ENCODE results near the gene ADAMTS16.

Gene ADAMTS16

GRCh38 chr5:5149154-5149553 lies 9.0 kb downstream of the ADAMTS16 start:
- Histone ChIP-seq H3K36me3 (ENCODE audit: insufficient read depth, low read length) (no peaks in the 10 kb centered on the region), H3K4me3 (no peak overlapping the region), H3K9me3 (ENCODE audit: low read depth, low read length) (no peaks in the 10 kb centered on the region), H3K9ac (ENCODE audit: insufficient read length) (no peak overlapping the region), H3K27ac (no peak overlapping the region)
- TF ChIP-seq FOXP2 (optimal IDR thresholded peaks at IDR 0.05; ENCODE audit: control extremely low read depth, extremely low read length, insufficient read depth) = no peak
- TF ChIP-seq POLR2AphosphoS5 (IDR thresholded peaks at IDR 0.05; ENCODE audit: borderline replicate concordance, low read depth, low read length) = no peak
- TF ChIP-seq EZH2 (IDR thresholded peaks at IDR 0.05) = no peak
- DNase-seq (ENCODE audit: low read depth, low spot score) = no peak

- no peak overlapping the region for H3K4me3 ChIP-seq
- no peaks in the 10 kb centered on the region for H3K36me3 ChIP-seq (ENCODE audit: insufficient read depth, low read length)
- DNase-seq (ENCODE audit: low read depth, low spot score) = no peak
- no peaks in the 10 kb centered on the region for H3K9me3 ChIP-seq (ENCODE audit: low read depth, low read length)
- TF ChIP-seq FOXP2 (optimal IDR thresholded peaks at IDR 0.05; ENCODE audit: control extremely low read depth, extremely low read length, insufficient read depth) (no peak), EZH2 (IDR thresholded peaks at IDR 0.05) (no peak), POLR2AphosphoS5 (IDR thresholded peaks at IDR 0.05; ENCODE audit: borderline replicate concordance, low read depth, low read length) (no peak)
- H3K27ac ChIP-seq = no peak overlapping the region
- no peak overlapping the region for H3K9ac ChIP-seq (ENCODE audit: insufficient read length)
Measured at GRCh38 chr5:5150667-5151066, 10.5 kb downstream of the ADAMTS16 start.

GRCh38 chr5:5154733-5155132 lies 14.6 kb downstream of the ADAMTS16 start:
- Histone ChIP-seq H3K27ac (no peak overlapping the region), H3K9ac (ENCODE audit: insufficient read length) (no peak overlapping the region), H3K4me3 (no peak overlapping the region), H3K36me3 (ENCODE audit: insufficient read depth, low read length) (no peaks in the 10 kb centered on the region), H3K9me3 (ENCODE audit: low read depth, low read length) (no peaks in the 10 kb centered on the region)
- no peak for DNase-seq (ENCODE audit: low read depth, low spot score)
- TF ChIP-seq EZH2 (IDR thresholded peaks at IDR 0.05) (no peak), POLR2AphosphoS5 (IDR thresholded peaks at IDR 0.05; ENCODE audit: borderline replicate concordance, low read depth, low read length) (no peak), FOXP2 (optimal IDR thresholded peaks at IDR 0.05; ENCODE audit: control extremely low read depth, extremely low read length, insufficient read depth) (no peak)

- H3K9ac ChIP-seq (ENCODE audit: insufficient read length) = no peak overlapping the region
- no peak for DNase-seq (ENCODE audit: low read depth, low spot score)
- no peak for TF ChIP-seq FOXP2 (optimal IDR thresholded peaks at IDR 0.05; ENCODE audit: control extremely low read depth, extremely low read length, insufficient read depth)
- no peak for TF ChIP-seq POLR2AphosphoS5 (IDR thresholded peaks at IDR 0.05; ENCODE audit: borderline replicate concordance, low read depth, low read length)
- TF ChIP-seq EZH2 (IDR thresholded peaks at IDR 0.05) = no peak
Measured at GRCh38 chr5:5155617-5156016, 15.5 kb downstream of the ADAMTS16 start.

GRCh38 chr5:5156471-5157082 lies 16.4 kb downstream of the ADAMTS16 start:
- Histone ChIP-seq H3K36me3 (ENCODE audit: insufficient read depth, low read length) (no peaks in the 10 kb centered on the region), H3K9me3 (ENCODE audit: low read depth, low read length) (no peaks in the 10 kb centered on the region), H3K27ac (no peak overlapping the region), H3K4me3 (no peak overlapping the region), H3K9ac (ENCODE audit: insufficient read length) (no peak overlapping the region)
- DNase-seq (ENCODE audit: low read depth, low spot score) = no peak
- no peak for TF ChIP-seq POLR2AphosphoS5 (IDR thresholded peaks at IDR 0.05; ENCODE audit: borderline replicate concordance, low read depth, low read length)
- TF ChIP-seq EZH2 (IDR thresholded peaks at IDR 0.05) = no peak
- no peak for TF ChIP-seq FOXP2 (optimal IDR thresholded peaks at IDR 0.05; ENCODE audit: control extremely low read depth, extremely low read length, insufficient read depth)

More at GRCh38 chr5:5155617-5156016, 15.5 kb downstream of the ADAMTS16 start:
- H3K4me3 ChIP-seq = no peak overlapping the region
- no peaks in the 10 kb centered on the region for H3K9me3 ChIP-seq (ENCODE audit: low read depth, low read length)
- no peak overlapping the region for H3K27ac ChIP-seq
- no peaks in the 10 kb centered on the region for H3K36me3 ChIP-seq (ENCODE audit: insufficient read depth, low read length)

GRCh38 chr5:5158472-5158895 lies 18.4 kb downstream of the ADAMTS16 start:
- TF ChIP-seq EZH2 (IDR thresholded peaks at IDR 0.05) (no peak), POLR2AphosphoS5 (IDR thresholded peaks at IDR 0.05; ENCODE audit: borderline replicate concordance, low read depth, low read length) (no peak), FOXP2 (optimal IDR thresholded peaks at IDR 0.05; ENCODE audit: control extremely low read depth, extremely low read length, insufficient read depth) (no peak)
- DNase-seq (ENCODE audit: low read depth, low spot score) = no peak
- H3K36me3 ChIP-seq (ENCODE audit: insufficient read depth, low read length) = no peaks in the 10 kb centered on the region
- no peaks in the 10 kb centered on the region for H3K9me3 ChIP-seq (ENCODE audit: low read depth, low read length)
- H3K9ac ChIP-seq (ENCODE audit: insufficient read length) = no peak overlapping the region
- no peak overlapping the region for H3K4me3 ChIP-seq
- no peak overlapping the region for H3K27ac ChIP-seq

GRCh38 chr5:5159282-5160103 lies 19.4 kb downstream of the ADAMTS16 start:
- no peak for DNase-seq (ENCODE audit: low read depth, low spot score)
- no peaks in the 10 kb centered on the region for H3K36me3 ChIP-seq (ENCODE audit: insufficient read depth, low read length)
- H3K27ac ChIP-seq = no peak overlapping the region
- H3K9ac ChIP-seq (ENCODE audit: insufficient read length) = no peak overlapping the region
- no peaks in the 10 kb centered on the region for H3K9me3 ChIP-seq (ENCODE audit: low read depth, low read length)
- H3K4me3 ChIP-seq = no peak overlapping the region
- TF ChIP-seq FOXP2 (optimal IDR thresholded peaks at IDR 0.05; ENCODE audit: control extremely low read depth, extremely low read length, insufficient read depth) (no peak), POLR2AphosphoS5 (IDR thresholded peaks at IDR 0.05; ENCODE audit: borderline replicate concordance, low read depth, low read length) (no peak), EZH2 (IDR thresholded peaks at IDR 0.05) (no peak)

- no peak overlapping the region for H3K9ac ChIP-seq (ENCODE audit: insufficient read length)
- H3K9me3 ChIP-seq (ENCODE audit: low read depth, low read length) = no peaks in the 10 kb centered on the region
- H3K36me3 ChIP-seq (ENCODE audit: insufficient read depth, low read length) = no peaks in the 10 kb centered on the region
- no peak for TF ChIP-seq EZH2 (IDR thresholded peaks at IDR 0.05)
- no peak for TF ChIP-seq POLR2AphosphoS5 (IDR thresholded peaks at IDR 0.05; ENCODE audit: borderline replicate concordance, low read depth, low read length)
- no peak for TF ChIP-seq FOXP2 (optimal IDR thresholded peaks at IDR 0.05; ENCODE audit: control extremely low read depth, extremely low read length, insufficient read depth)
- H3K4me3 ChIP-seq = no peak overlapping the region
- no peak overlapping the region for H3K27ac ChIP-seq
- DNase-seq (ENCODE audit: low read depth, low spot score) = no peak
Measured at GRCh38 chr5:5164163-5164562, 24.0 kb downstream of the ADAMTS16 start.
